Mesenchymal stem cell (in vitro differentiated cells and primary cell): ENCODE results near the gene RNF31.

ENCODE experiments used
- DNase-seq: peaks from one replicate; pipeline ENCODE4 v3.0.0-alpha.2; 2013
- H2AFZ ChIP-seq: one replicate; pipeline ENCODE4 v1.6.1; 2013; ENCODE audit warnings: low read depth, mild to moderate bottlenecking, control low read depth, inconsistent platforms, low read length, moderate library complexity
- H2AK5ac ChIP-seq: 2 replicates; pipeline ENCODE4 v1.6.1; 2013; ENCODE audit warnings: low read length, moderate library complexity, mild to moderate bottlenecking, inconsistent platforms; ENCODE audit not compliant: severe bottlenecking
- H2BK120ac ChIP-seq: one replicate; pipeline ENCODE4 v1.6.1; 2013; ENCODE audit warnings: low read depth, mild to moderate bottlenecking, inconsistent platforms, low read length, moderate library complexity
- H2BK12ac ChIP-seq, 2 experiments: one replicate each; pipeline ENCODE4 v1.6.1; 2013; ENCODE audit warnings: inconsistent platforms in 2 of 2, low read length in 2 of 2, mild to moderate bottlenecking in 2 of 2, moderate library complexity in 2 of 2, control low read depth in 1 of 2
- H2BK15ac ChIP-seq: one replicate; pipeline ENCODE4 v1.6.1; 2013; ENCODE audit warnings: mild to moderate bottlenecking, low read depth, inconsistent platforms; ENCODE audit not compliant: poor library complexity, severe bottlenecking
- H2BK5ac ChIP-seq: 2 replicates; pipeline ENCODE4 v1.6.1; 2013; ENCODE audit warnings: low read depth, mild to moderate bottlenecking, low read length, control low read depth, inconsistent platforms; ENCODE audit not compliant: poor library complexity, severe bottlenecking
- H3K14ac ChIP-seq, 2 experiments: one replicate each; pipeline ENCODE4 v1.6.1; 2013; ENCODE audit warnings: inconsistent platforms in 2 of 2, low read length in 2 of 2, control low read depth in 1 of 2, mild to moderate bottlenecking in 1 of 2, moderate library complexity in 1 of 2
- H3K18ac ChIP-seq, 2 experiments: one replicate each; pipeline ENCODE4 v1.6.1; 2013; ENCODE audit warnings: inconsistent platforms in 2 of 2, low read length in 2 of 2, control low read depth in 1 of 2, low read depth in 1 of 2, mild to moderate bottlenecking in 1 of 2
- H3K23ac ChIP-seq, 2 experiments: one replicate each; pipeline ENCODE4 v1.6.1; 2013; ENCODE audit warnings: inconsistent platforms in 2 of 2, low read length in 2 of 2, mild to moderate bottlenecking in 2 of 2, moderate library complexity in 2 of 2, control low read depth in 1 of 2
- H3K27ac ChIP-seq: 2 replicates; pipeline ENCODE4 v1.5.1; 2013; ENCODE audit warnings: mild to moderate bottlenecking, moderate library complexity, low read length, control low read depth, inconsistent platforms; ENCODE audit not compliant: poor library complexity, severe bottlenecking
- H3K27me3 ChIP-seq, 2 experiments: 2 replicates each; pipeline versions ENCODE4 v1.6.1 to v1.7.0; 2013; ENCODE audit warnings: low read length in 2 of 2, mild to moderate bottlenecking in 2 of 2, moderate library complexity in 2 of 2, control low read depth in 1 of 2, inconsistent platforms in 1 of 2; ENCODE audit not compliant: control insufficient read depth in 1 of 2, insufficient read depth in 1 of 2
- H3K36me3 ChIP-seq, 2 experiments: 2 replicates each; pipeline versions ENCODE4 v1.6.1 to v1.7.0; 2013; ENCODE audit warnings: low read length in 2 of 2, control low read depth in 1 of 2, inconsistent platforms in 1 of 2, low read depth in 1 of 2, mild to moderate bottlenecking in 1 of 2; ENCODE audit not compliant: insufficient read depth in 2 of 2, control insufficient read depth in 1 of 2
- H3K4ac ChIP-seq, 2 experiments: one replicate each; pipeline ENCODE4 v1.6.1; 2013; ENCODE audit warnings: inconsistent platforms in 2 of 2, low read length in 2 of 2, mild to moderate bottlenecking in 2 of 2, moderate library complexity in 2 of 2, control low read depth in 1 of 2, low read depth in 1 of 2
- H3K4me1 ChIP-seq: 2 replicates; pipeline ENCODE4 v1.6.1; 2013; ENCODE audit warnings: low read depth, low read length, control low read depth; ENCODE audit not compliant: control insufficient read depth, insufficient read depth
- H3K4me2 ChIP-seq: 2 replicates; pipeline ENCODE4 v1.6.1; 2013; ENCODE audit warnings: low read length, mild to moderate bottlenecking, inconsistent platforms; ENCODE audit not compliant: poor library complexity, severe bottlenecking
- H3K4me3 ChIP-seq, 2 experiments: 2 replicates each; pipeline versions ENCODE4 v1.5.1 to v1.7.0; 2013; ENCODE audit warnings: low read length in 2 of 2, mild to moderate bottlenecking in 2 of 2, control low read depth in 1 of 2, low read depth in 1 of 2; ENCODE audit not compliant: insufficient read depth in 1 of 2
- H3K79me1 ChIP-seq: replicated peaks from 2 replicates; pipeline ENCODE4 v1.6.1; 2013; ENCODE audit warnings: mild to moderate bottlenecking, control low read depth, low read length, inconsistent platforms; ENCODE audit not compliant: poor library complexity, severe bottlenecking
- H3K9ac ChIP-seq: 2 replicates; pipeline ENCODE4 v1.7.0; 2013; ENCODE audit warnings: mild to moderate bottlenecking, low read length, moderate library complexity
- H3K9me3 ChIP-seq: 2 replicates; pipeline ENCODE4 v1.7.0; 2013; ENCODE audit warnings: mild to moderate bottlenecking, low read length; ENCODE audit not compliant: control insufficient read depth
- H4K8ac ChIP-seq: one replicate; pipeline ENCODE4 v1.6.1; 2013; ENCODE audit warnings: inconsistent platforms, mild to moderate bottlenecking, low read length, moderate library complexity
- H4K91ac ChIP-seq: one replicate; pipeline ENCODE4 v1.6.1; 2013; ENCODE audit warnings: mild to moderate bottlenecking, low read length, inconsistent platforms
- WGBS: methylation state at CpG from one replicate; pipeline ENCODE4 v1.1.7; 2013; ENCODE audit warnings: mixed read lengths; 5-methylcytosine and 5-hydroxymethylcytosine counted together

RNF31 gene

GRCh38 chr14:24114532-24115421 is 32.5 kb upstream of the RNF31 start, which contains the start of the genes DCAF11 and NRL:
Gene DCAF11 (plus strand): TSS chr14:24114777. CDS start chr14:24115595, 818 bp downstream.
Gene NRL (minus strand): TSS chr14:24114949. CDS start chr14:24082848, 32,101 bp downstream.
- peak; percentile 100 for DNase-seq
- Histone ChIP-seq H3K36me3 (peaks cover 25 to 30% of the 10 kb centered on the region in 2 experiments), H2AK5ac (peak within 1 kb of the TSS; percentile 49), H4K8ac (peak within 1 kb of the TSS; percentile 96), H2BK120ac (peak within 1 kb of the TSS; percentile 93), H3K4me3 (peak within 1 kb of the TSS; percentile 89 to 91), H3K4me2 (peak within 1 kb of the TSS; percentile 83), H3K14ac (peak within 1 kb of the TSS in 1 of 2 experiments; percentile 98), H4K91ac (peak within 1 kb of the TSS; percentile 98), H3K27me3 (no peaks in the 10 kb centered on the region), H3K23ac (peak within 1 kb of the TSS in 1 of 2 experiments; percentile 16), H3K4ac (peak within 1 kb of the TSS; percentile 85 to 95), H3K79me1 (peaks cover 26% of the 10 kb centered on the region), H3K9ac (peak within 1 kb of the TSS; percentile 97), H3K27ac (peak within 1 kb of the TSS; percentile 98), H3K4me1 (peaks cover 7% of the 10 kb centered on the region), H2BK5ac (peak within 1 kb of the TSS; percentile 96), H3K9me3 (no peaks in the 10 kb centered on the region), H2BK15ac (peak within 1 kb of the TSS; percentile 98), H2AFZ (peak within 1 kb of the TSS; percentile 85), H2BK12ac (peak within 1 kb of the TSS; percentile 97 to 99), H3K18ac (peak within 1 kb of the TSS; percentile 98)
- whole genome bisulfite sequencing: under 1% methylated on average over 46 of the region's 65 CpGs

- H4K8ac ChIP-seq: peak overlapping the region; percentile 19
- 8% methylated on average over 10 of the region's 14 CpGs for WGBS
- H2BK15ac ChIP-seq: no peak overlapping the region
- H3K9ac ChIP-seq: peak overlapping the region; percentile 97
- no peak overlapping the region for H2BK120ac ChIP-seq
- H3K27me3 ChIP-seq: no peaks in the 10 kb centered on the region
- H2BK5ac ChIP-seq: no peak overlapping the region
- H3K4me2 ChIP-seq: peak overlapping the region; percentile 68
- H3K4me1 ChIP-seq: peaks cover 7% of the 10 kb centered on the region
- H2AK5ac ChIP-seq: no peak overlapping the region
- H3K36me3 ChIP-seq: peaks cover 30 to 34% of the 10 kb centered on the region in 2 experiments
- no peak overlapping the region for H4K91ac ChIP-seq
- peaks cover 26% of the 10 kb centered on the region for H3K79me1 ChIP-seq
- H3K27ac ChIP-seq: peak overlapping the region; percentile 29
- peak overlapping the region; percentile 51 to 91 for H3K4me3 ChIP-seq
- H3K18ac ChIP-seq: peak overlapping the region in 1 of 2 experiments; percentile 37
- no peak overlapping the region for H3K23ac ChIP-seq
- DNase-seq: no peak
- no peak overlapping the region for H3K4ac ChIP-seq
- no peak overlapping the region for H3K14ac ChIP-seq
- no peaks in the 10 kb centered on the region for H3K9me3 ChIP-seq
- H2BK12ac ChIP-seq: no peak overlapping the region
- peak overlapping the region; percentile 46 for H2AFZ ChIP-seq
These were observed 31.7 kb upstream of the RNF31 start for GRCh38 chr14:24115422-24116127.

GRCh38 chr14:24116128-24116814 is 31.0 kb upstream of the RNF31 start:
- Histone ChIP-seq H3K18ac (no peak overlapping the region), H3K23ac (no peak overlapping the region), H3K27ac (no peak overlapping the region), H3K14ac (no peak overlapping the region), H4K8ac (no peak overlapping the region), H4K91ac (no peak overlapping the region), H3K4me1 (peaks cover 7% of the 10 kb centered on the region), H3K4me3 (peak overlapping the region in 1 of 2 experiments; percentile 91), H3K36me3 (peaks cover 37 to 41% of the 10 kb centered on the region in 2 experiments), H2AK5ac (no peak overlapping the region), H2BK15ac (no peak overlapping the region), H3K9me3 (no peaks in the 10 kb centered on the region), H3K4me2 (no peak overlapping the region), H3K79me1 (peaks cover 25% of the 10 kb centered on the region), H2BK5ac (no peak overlapping the region), H3K9ac (no peak overlapping the region), H3K4ac (no peak overlapping the region), H2BK120ac (no peak overlapping the region), H3K27me3 (no peaks in the 10 kb centered on the region), H2AFZ (no peak overlapping the region), H2BK12ac (no peak overlapping the region)
- 78% methylated on average over 6 of the region's 6 CpGs for WGBS
- no peak for DNase-seq
